LNCaP clone FGC (cell line): Measurements from ENCODE around the gene PLEKHO2.

Experiments
- DNase-seq: peaks from one replicate; pipeline ENCODE4 v3.0.0-alpha.2; 2011; ENCODE audit warnings: low read depth
- H3K4me3 ChIP-seq: 2 replicates; pipeline ENCODE4 v1.5.1; 2011; ENCODE audit warnings: mild to moderate bottlenecking, low read depth, low read length, control low read depth
- TF ChIP-seq, protein P1 (sequence below): IDR thresholded peaks from 2 replicates; pipeline ENCODE4 v1.5.1; 2012; ENCODE audit warnings: mild to moderate bottlenecking; ENCODE audit not compliant: control insufficient read depth, insufficient read depth; ENCODE audit errors: extremely low read depth

Gene PLEKHO2

GRCh38 chr15:64844576-64845145 lies 2.9 kb downstream of the PLEKHO2 start:
- TF ChIP-seq, protein P1, sequence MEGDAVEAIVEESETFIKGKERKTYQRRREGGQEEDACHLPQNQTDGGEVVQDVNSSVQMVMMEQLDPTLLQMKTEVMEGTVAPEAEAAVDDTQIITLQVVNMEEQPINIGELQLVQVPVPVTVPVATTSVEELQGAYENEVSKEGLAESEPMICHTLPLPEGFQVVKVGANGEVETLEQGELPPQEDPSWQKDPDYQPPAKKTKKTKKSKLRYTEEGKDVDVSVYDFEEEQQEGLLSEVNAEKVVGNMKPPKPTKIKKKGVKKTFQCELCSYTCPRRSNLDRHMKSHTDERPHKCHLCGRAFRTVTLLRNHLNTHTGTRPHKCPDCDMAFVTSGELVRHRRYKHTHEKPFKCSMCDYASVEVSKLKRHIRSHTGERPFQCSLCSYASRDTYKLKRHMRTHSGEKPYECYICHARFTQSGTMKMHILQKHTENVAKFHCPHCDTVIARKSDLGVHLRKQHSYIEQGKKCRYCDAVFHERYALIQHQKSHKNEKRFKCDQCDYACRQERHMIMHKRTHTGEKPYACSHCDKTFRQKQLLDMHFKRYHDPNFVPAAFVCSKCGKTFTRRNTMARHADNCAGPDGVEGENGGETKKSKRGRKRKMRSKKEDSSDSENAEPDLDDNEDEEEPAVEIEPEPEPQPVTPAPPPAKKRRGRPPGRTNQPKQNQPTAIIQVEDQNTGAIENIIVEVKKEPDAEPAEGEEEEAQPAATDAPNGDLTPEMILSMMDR: no peak
- DNase-seq: no peak
- no peak overlapping the region for H3K4me3 ChIP-seq

DNA sequence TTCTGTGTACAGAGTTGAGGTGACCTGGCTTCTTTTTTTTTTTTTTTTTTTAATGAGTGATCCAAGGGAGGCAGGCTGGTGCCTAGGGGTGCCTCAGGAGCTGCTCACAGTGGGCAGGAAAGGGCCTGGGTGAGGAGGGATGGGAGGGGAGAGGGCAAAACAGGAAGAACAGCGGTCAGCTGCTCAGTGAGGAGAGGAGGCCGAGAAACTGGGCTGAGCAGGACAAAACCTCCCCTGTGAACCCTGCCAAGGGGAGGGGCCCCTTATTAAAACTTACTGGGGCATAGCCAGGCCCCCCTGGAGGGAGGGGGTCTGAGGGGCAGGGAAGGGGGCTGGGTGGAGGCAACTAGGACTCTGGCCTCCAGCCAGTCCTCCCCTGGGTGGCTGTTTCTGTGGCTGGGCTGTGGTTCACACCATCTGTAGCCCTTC lies 3.5 kb downstream of the PLEKHO2 start:
- H3K4me3 ChIP-seq: no peak overlapping the region
- TF ChIP-seq, protein P1: no peak
- DNase-seq: peak; percentile 15

- DNase-seq: no peak
- H3K4me3 ChIP-seq: no peak overlapping the region
- TF ChIP-seq, protein P1: no peak
Measured at GRCh38 chr15:64845831-64846595, 4.3 kb downstream of the PLEKHO2 start.

GRCh38 chr15:64847016-64847415 lies 5.3 kb downstream of the PLEKHO2 start:
- TF ChIP-seq, protein P1: no peak
- H3K4me3 ChIP-seq: no peak overlapping the region
- no peak for DNase-seq

- no peak overlapping the region for H3K4me3 ChIP-seq
- DNase-seq: no peak
- TF ChIP-seq, protein P1: no peak
Measured at GRCh38 chr15:64847448-64847847, 5.7 kb downstream of the PLEKHO2 start.

DNA sequence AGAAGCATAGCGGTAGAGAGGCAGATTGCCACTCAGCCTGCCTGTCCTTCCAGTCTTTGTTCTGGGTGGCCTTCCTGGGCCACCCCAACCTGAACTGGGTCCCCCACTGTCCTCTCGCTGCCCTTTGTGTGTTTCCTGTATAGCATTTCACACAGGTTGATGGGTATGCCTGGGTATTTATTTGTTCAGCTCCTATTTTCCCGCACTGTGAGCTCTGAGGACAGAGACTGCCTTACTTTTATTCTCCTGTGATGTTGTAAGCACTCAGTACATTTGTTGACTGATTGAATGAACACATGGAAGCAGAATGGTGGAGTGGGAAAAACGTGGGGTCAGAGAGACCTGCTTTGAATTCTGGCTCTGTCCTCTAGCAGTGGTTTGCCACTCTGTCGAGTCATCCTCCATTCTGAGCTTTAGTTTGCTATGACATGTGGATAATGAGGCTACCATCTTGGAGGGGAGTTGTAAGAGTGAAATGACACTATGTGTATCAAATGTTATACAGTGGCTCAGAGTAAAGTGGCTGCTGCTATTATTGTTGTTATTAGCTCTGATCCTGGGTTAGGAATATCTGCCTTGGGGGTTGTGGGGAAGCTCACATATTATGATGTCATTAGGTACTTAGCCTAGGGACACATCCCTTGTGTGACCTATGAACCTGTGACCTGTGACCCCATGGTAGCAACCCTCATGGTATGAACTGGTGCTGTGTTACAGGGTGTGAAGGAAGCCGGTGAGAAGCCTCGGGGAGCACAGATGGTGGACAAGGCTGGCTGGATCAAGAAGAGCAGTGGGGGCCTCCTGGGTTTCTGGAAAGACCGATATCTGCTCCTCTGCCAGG lies 6.4 kb downstream of the PLEKHO2 start:
- no peak for DNase-seq
- TF ChIP-seq, protein P1: no peak
- H3K4me3 ChIP-seq: no peak overlapping the region
